NCI-H1105 (cell line): ENCODE data around the gene ZNF675.
"Not testable (repeated sequence)": the region's sequence is repeated elsewhere in the genome, so short reads cannot be mapped to it uniquely, and the experiment has no call there.

Source experiments
- DNase-seq: peaks from one replicate; lab custom pipeline; 2025; lab: John Stamatoyannopoulos, UW

ZNF675 gene

GRCh38 chr19:23686621-23687423 lies at the start of gene ZNF675:
ZNF675 (minus strand) TSS chr19:23687212; CDS start chr19:23687033, 179 bp downstream.
- DNase-seq = peak; percentile 92

- DNase-seq = not testable (repeated sequence)
Observed at GRCh38 chr19:23730729-23731465, 43.9 kb upstream of the ZNF675 start.

- DNase-seq = not testable (repeated sequence)
Observed at GRCh38 chr19:23724161-23724560, 37.1 kb upstream of the ZNF675 start.

- DNase-seq = no peak
Observed at GRCh38 chr19:23718802-23719201, 31.8 kb upstream of the ZNF675 start.

GRCh38 chr19:23716792-23717191 lies 29.8 kb upstream of the ZNF675 start:
- DNase-seq = no peak

GRCh38 chr19:23709347-23709746 lies 22.3 kb upstream of the ZNF675 start:
- no peak for DNase-seq

- DNase-seq = no peak
Observed at GRCh38 chr19:23706657-23707056, 19.6 kb upstream of the ZNF675 start.

GRCh38 chr19:23699521-23699860 lies 12.5 kb upstream of the ZNF675 start:
- DNase-seq = no peak

GRCh38 chr19:23698711-23699520 lies 11.9 kb upstream of the ZNF675 start:
- peak; percentile 38 for DNase-seq

GRCh38 chr19:23692937-23693336 lies 5.9 kb upstream of the ZNF675 start:
- DNase-seq = not testable (repeated sequence)

GRCh38 chr19:23673132-23673531 lies 13.9 kb downstream of the ZNF675 start:
- no peak for DNase-seq

GRCh38 chr19:23668606-23669005 lies 18.4 kb downstream of the ZNF675 start:
- not testable (repeated sequence) for DNase-seq

- DNase-seq = no peak
Observed at GRCh38 chr19:23665651-23666410, 21.2 kb downstream of the ZNF675 start.

- not testable (repeated sequence) for DNase-seq
Observed at GRCh38 chr19:23649817-23650216, 37.2 kb downstream of the ZNF675 start.
